HEK293 (cell line): Measurements from ENCODE around the gene EIF2B5.

Experiments
- REST ChIP-seq: fragments of 450-650 bp; formaldehyde crosslinking; IDR thresholded peaks from 2 replicates; pipeline ENCODE4 v1.5.1; 2016; ENCODE audit warnings: missing biosample characterization, missing genetic modification characterization
- SALL2 ChIP-seq: fragments of 450-650 bp; formaldehyde crosslinking; IDR thresholded peaks from 2 replicates; pipeline ENCODE4 v1.5.0; 2017; ENCODE audit warnings: missing biosample characterization, mild to moderate bottlenecking, missing genetic modification characterization, borderline replicate concordance
- TCF7L2 ChIP-seq: IDR thresholded peaks from 2 replicates; pipeline ENCODE4 v1.6.1; 2011; ENCODE audit warnings: low read depth, mild to moderate bottlenecking, inconsistent platforms, low read length, moderate library complexity, borderline replicate concordance
- ZBTB49 ChIP-seq: fragments of 450-650 bp; formaldehyde crosslinking; IDR thresholded peaks from 2 replicates; pipeline ENCODE4 v1.5.1; 2016; ENCODE audit warnings: missing biosample characterization, missing genetic modification characterization, low read depth
- ZFP3 ChIP-seq: fragments of 450-650 bp; formaldehyde crosslinking; IDR thresholded peaks from 2 replicates; pipeline ENCODE4 v1.5.1; 2016; ENCODE audit warnings: low read depth, missing biosample characterization, missing genetic modification characterization
- ZNF148 ChIP-seq: fragments of 450-650 bp; formaldehyde crosslinking; IDR thresholded peaks from 2 replicates; pipeline ENCODE4 v1.5.0; 2017; ENCODE audit warnings: missing biosample characterization, missing genetic modification characterization, borderline replicate concordance
- ZNF266 ChIP-seq: fragments of 450-650 bp; formaldehyde crosslinking; IDR thresholded peaks from 2 replicates; pipeline ENCODE4 v1.5.1; 2016; ENCODE audit warnings: missing biosample characterization, missing genetic modification characterization, low read depth
- ZNF510 ChIP-seq: fragments of 450-650 bp; formaldehyde crosslinking; IDR thresholded peaks from 2 replicates; pipeline ENCODE4 v1.5.1; 2018; ENCODE audit warnings: mild to moderate bottlenecking, missing genetic modification characterization, missing biosample characterization; ENCODE audit not compliant: insufficient replicate concordance
- ZNF768 ChIP-seq: fragments of 450-650 bp; formaldehyde crosslinking; IDR thresholded peaks from 2 replicates; pipeline ENCODE4 v1.5.1; 2018; ENCODE audit warnings: missing biosample characterization, mild to moderate bottlenecking, missing genetic modification characterization
- ZNF777 ChIP-seq: fragments of 450-650 bp; formaldehyde crosslinking; IDR thresholded peaks from 2 replicates; pipeline ENCODE4 v1.5.1; 2017; ENCODE audit warnings: missing biosample characterization, missing genetic modification characterization, borderline replicate concordance
- TF ChIP-seq, protein P1 (sequence below): fragments of 450-650 bp; formaldehyde crosslinking; conservative IDR thresholded peaks from 2 replicates; pipeline ENCODE4 v1.5.1; 2016; ENCODE audit warnings: low read depth, missing biosample characterization, missing genetic modification characterization
- TF ChIP-seq, protein P2 (sequence below): fragments of 450-650 bp; formaldehyde crosslinking; IDR thresholded peaks from 2 replicates; pipeline ENCODE4 v1.5.1; 2016; ENCODE audit warnings: missing biosample characterization, missing genetic modification characterization
- TF ChIP-seq, protein P3 (sequence below): fragments of 450-650 bp; formaldehyde crosslinking; IDR thresholded peaks from 2 replicates; pipeline ENCODE4 v1.5.1; 2016; ENCODE audit warnings: missing biosample characterization, missing genetic modification characterization

DNA sequence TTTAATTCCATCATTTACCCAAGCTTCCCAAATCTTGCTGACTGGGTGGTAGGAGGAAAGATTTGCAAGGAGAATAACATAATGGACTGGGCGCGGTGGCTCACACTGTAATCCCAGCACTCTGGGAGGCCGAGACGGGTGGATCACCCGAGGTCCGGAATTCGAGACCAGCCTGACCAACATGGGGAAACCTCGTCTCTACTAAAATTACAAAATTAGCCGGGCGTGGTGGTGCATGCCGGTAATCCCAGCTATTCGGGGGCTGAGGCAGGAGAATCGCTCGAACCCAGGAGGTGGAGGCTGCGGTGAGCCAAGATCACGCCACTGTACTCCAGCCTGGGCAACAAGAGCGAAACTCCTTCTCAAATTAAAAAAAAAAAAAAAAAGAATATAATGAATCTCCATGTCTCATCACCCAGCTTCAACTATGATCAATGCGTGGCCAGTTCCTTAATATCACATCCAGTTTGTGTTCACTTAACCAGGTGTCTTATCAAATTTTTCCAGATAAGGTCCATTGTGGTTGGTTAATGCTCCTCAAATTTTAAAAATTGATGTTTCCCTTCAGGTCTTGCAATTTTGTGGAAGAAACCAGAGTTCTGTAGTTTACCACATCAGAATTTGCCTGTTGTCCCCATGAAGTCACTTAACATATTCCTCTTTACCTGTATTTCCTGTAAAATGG lies 49.5 kb downstream of the EIF2B5 start:
- TF ChIP-seq, protein P1, sequence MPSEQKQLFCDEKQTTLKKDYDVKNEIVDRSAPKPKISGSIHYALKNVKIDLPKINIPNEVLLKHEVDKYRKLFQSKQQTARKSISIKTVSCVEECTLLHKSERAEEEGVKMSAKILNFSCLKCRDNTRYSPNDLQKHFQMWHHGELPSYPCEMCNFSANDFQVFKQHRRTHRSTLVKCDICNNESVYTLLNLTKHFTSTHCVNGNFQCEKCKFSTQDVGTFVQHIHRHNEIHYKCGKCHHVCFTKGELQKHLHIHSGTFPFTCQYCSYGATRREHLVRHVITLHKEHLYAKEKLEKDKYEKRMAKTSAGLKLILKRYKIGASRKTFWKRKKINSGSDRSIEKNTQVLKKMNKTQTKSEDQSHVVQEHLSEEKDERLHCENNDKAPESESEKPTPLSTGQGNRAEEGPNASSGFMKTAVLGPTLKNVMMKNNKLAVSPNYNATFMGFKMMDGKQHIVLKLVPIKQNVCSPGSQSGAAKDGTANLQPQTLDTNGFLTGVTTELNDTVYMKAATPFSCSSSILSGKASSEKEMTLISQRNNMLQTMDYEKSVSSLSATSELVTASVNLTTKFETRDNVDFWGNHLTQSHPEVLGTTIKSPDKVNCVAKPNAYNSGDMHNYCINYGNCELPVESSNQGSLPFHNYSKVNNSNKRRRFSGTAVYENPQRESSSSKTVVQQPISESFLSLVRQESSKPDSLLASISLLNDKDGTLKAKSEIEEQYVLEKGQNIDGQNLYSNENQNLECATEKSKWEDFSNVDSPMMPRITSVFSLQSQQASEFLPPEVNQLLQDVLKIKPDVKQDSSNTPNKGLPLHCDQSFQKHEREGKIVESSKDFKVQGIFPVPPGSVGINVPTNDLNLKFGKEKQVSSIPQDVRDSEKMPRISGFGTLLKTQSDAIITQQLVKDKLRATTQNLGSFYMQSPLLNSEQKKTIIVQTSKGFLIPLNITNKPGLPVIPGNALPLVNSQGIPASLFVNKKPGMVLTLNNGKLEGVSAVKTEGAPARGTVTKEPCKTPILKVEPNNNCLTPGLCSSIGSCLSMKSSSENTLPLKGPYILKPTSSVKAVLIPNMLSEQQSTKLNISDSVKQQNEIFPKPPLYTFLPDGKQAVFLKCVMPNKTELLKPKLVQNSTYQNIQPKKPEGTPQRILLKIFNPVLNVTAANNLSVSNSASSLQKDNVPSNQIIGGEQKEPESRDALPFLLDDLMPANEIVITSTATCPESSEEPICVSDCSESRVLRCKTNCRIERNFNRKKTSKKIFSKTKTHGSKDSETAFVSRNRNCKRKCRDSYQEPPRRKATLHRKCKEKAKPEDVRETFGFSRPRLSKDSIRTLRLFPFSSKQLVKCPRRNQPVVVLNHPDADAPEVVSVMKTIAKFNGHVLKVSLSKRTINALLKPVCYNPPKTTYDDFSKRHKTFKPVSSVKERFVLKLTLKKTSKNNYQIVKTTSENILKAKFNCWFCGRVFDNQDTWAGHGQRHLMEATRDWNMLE (tag by site-specific recombination) = no peak
- TF ChIP-seq, protein P2, sequence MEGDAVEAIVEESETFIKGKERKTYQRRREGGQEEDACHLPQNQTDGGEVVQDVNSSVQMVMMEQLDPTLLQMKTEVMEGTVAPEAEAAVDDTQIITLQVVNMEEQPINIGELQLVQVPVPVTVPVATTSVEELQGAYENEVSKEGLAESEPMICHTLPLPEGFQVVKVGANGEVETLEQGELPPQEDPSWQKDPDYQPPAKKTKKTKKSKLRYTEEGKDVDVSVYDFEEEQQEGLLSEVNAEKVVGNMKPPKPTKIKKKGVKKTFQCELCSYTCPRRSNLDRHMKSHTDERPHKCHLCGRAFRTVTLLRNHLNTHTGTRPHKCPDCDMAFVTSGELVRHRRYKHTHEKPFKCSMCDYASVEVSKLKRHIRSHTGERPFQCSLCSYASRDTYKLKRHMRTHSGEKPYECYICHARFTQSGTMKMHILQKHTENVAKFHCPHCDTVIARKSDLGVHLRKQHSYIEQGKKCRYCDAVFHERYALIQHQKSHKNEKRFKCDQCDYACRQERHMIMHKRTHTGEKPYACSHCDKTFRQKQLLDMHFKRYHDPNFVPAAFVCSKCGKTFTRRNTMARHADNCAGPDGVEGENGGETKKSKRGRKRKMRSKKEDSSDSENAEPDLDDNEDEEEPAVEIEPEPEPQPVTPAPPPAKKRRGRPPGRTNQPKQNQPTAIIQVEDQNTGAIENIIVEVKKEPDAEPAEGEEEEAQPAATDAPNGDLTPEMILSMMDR (tag by site-specific recombination) = no peak
- TF ChIP-seq TCF7L2 (no peak), ZFP3 (no peak), ZBTB49 (tag by site-specific recombination) (no peak), ZNF148 (tag by site-specific recombination) (no peak), ZNF777 (no peak), ZNF266 (tag by site-specific recombination) (no peak), SALL2 (tag by site-specific recombination) (no peak), ZNF768 (tag by site-specific recombination) (no peak), REST (tag by site-specific recombination) (no peak), ZNF510 (no peak)
- TF ChIP-seq, protein P3, sequence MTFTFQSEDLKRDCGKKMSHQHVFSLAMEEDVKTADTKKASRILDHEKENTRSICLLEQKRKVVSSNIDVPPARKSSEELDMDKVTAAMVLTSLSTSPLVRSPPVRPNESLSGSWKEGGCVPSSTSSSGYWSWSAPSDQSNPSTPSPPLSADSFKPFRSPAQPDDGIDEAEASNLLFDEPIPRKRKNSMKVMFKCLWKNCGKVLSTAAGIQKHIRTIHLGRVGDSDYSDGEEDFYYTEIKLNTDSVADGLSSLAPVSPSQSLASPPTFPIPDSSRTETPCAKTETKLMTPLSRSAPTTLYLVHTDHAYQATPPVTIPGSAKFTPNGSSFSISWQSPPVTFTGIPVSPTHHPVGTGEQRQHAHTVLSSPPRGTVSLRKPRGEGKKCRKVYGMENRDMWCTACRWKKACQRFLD (tag by site-specific recombination) = no peak
